ENCODE data around the gene FAM234B.

The FAM234B gene

DNA sequence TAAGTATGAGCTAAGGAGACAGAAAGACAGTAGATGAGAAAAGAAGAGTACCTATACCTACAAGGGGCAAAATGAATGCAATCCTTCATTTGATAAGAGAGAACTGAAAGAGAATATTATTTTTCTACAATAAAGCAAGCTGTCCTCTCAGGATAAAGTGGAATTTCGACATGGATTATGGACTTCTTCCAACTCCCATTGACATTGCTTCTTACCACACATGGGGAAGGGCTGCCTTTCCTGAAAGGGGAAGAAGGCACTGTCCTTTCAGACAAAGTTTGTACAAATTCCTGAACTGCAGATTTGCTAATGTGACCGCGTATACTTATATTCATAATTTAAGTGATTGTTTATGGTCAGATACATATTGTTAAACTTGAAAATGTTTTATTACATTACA, 39.8 kb upstream of the FAM234B start:
- peak; percentile 61 for DNase-seq (ENCODE audit: low read depth)
- H3K4me3 ChIP-seq (ENCODE audit: low read length), result no peak overlapping the region
- TF ChIP-seq, protein P1, sequence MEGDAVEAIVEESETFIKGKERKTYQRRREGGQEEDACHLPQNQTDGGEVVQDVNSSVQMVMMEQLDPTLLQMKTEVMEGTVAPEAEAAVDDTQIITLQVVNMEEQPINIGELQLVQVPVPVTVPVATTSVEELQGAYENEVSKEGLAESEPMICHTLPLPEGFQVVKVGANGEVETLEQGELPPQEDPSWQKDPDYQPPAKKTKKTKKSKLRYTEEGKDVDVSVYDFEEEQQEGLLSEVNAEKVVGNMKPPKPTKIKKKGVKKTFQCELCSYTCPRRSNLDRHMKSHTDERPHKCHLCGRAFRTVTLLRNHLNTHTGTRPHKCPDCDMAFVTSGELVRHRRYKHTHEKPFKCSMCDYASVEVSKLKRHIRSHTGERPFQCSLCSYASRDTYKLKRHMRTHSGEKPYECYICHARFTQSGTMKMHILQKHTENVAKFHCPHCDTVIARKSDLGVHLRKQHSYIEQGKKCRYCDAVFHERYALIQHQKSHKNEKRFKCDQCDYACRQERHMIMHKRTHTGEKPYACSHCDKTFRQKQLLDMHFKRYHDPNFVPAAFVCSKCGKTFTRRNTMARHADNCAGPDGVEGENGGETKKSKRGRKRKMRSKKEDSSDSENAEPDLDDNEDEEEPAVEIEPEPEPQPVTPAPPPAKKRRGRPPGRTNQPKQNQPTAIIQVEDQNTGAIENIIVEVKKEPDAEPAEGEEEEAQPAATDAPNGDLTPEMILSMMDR (conservative IDR thresholded peaks at IDR 0.05; ENCODE audit: low read length), result no peak

- no peak overlapping the region for H3K4me3 ChIP-seq (ENCODE audit: low read length)
- TF ChIP-seq, protein P1 (conservative IDR thresholded peaks at IDR 0.05; ENCODE audit: low read length), result no peak
- no peak for DNase-seq (ENCODE audit: low read depth)
These were observed 39.2 kb upstream of the FAM234B start for GRCh38 chr12:13004986-13005385.

GRCh38 chr12:13005649-13006048, 38.5 kb upstream of the FAM234B start:
- DNase-seq (ENCODE audit: low read depth), result no peak
- H3K4me3 ChIP-seq (ENCODE audit: low read length), result no peak overlapping the region
- TF ChIP-seq, protein P1 (conservative IDR thresholded peaks at IDR 0.05; ENCODE audit: low read length), result no peak

- TF ChIP-seq, protein P1 (conservative IDR thresholded peaks at IDR 0.05; ENCODE audit: low read length), result no peak
- H3K4me3 ChIP-seq (ENCODE audit: low read length), result no peak overlapping the region
- no peak for DNase-seq (ENCODE audit: low read depth)
These were observed 36.5 kb upstream of the FAM234B start for GRCh38 chr12:13007496-13008233.

DNA sequence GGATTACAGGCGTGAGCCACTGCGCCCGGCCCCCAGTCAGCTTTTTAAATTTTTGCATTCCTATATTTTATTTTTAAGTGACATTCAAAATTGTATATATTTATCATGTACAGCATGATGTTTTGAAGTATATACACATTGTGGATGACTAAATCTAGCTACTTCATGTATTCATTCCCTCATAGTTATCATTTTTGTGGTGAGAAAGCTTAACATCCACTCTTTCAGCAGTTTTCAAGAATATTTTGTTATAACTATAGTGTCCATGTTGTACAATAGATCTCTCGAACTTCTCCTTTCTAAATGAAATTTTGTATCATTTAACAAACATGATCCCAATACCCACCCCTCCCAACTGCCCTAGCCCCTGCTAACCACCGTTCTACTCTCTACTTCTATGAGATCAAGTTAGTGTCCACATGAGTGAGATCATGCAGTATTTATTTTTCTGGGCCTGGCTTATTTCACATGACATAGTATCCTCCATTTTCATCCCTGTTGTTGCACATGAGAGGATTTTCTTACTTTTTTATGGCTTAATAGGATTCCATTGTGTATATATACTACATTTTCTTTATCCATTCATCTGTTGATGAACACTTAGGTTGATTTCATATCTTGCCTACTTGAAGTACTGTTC, 35.3 kb upstream of the FAM234B start:
- TF ChIP-seq, protein P1 (conservative IDR thresholded peaks at IDR 0.05; ENCODE audit: low read length), result no peak
- DNase-seq (ENCODE audit: low read depth), result peak; percentile 35
- no peak overlapping the region for H3K4me3 ChIP-seq (ENCODE audit: low read length)

DNA sequence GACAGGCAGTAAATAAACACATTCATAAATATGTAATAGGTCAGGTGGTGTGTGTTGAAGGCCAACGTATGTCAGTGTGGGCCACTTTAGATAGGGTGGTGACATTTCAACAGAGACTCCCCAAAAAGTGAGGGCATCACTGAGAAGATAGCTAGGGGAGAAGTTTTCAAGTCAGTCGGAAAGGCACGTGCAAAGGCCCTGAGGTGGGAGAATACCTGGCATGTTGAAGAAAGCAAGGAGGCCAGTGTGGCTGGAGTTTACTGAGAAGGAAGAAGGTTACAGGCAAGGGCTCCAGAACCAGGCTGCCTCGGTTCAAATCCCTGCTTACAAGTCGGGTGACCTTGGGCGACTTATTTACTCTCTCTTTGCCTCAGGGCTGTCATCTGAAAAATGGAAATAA, 33.1 kb upstream of the FAM234B start:
- no peak for DNase-seq (ENCODE audit: low read depth)
- TF ChIP-seq, protein P1 (conservative IDR thresholded peaks at IDR 0.05; ENCODE audit: low read length), result no peak
- H3K4me3 ChIP-seq (ENCODE audit: low read length), result no peak overlapping the region

- no peak overlapping the region for H3K4me3 ChIP-seq (ENCODE audit: low read length)
- DNase-seq (ENCODE audit: low read depth), result no peak
- TF ChIP-seq, protein P1 (conservative IDR thresholded peaks at IDR 0.05; ENCODE audit: low read length), result no peak
These were observed 21.3 kb upstream of the FAM234B start for GRCh38 chr12:13022851-13023271.
